HG02973 (cell line): ENCODE data around the gene LRRC4B.

ENCODE experiments used
- ATAC-seq: cut with Tn5 transposase; IDR thresholded peaks from one replicate; pipeline ENCODE4 v1.9.1; 2021; ENCODE audit warnings: moderate library complexity; ENCODE audit not compliant: unreplicated experiment

Gene LRRC4B

GRCh38 chr19:50573741-50574461, 5.7 kb upstream of the LRRC4B start:
- ATAC-seq = no peak

DNA sequence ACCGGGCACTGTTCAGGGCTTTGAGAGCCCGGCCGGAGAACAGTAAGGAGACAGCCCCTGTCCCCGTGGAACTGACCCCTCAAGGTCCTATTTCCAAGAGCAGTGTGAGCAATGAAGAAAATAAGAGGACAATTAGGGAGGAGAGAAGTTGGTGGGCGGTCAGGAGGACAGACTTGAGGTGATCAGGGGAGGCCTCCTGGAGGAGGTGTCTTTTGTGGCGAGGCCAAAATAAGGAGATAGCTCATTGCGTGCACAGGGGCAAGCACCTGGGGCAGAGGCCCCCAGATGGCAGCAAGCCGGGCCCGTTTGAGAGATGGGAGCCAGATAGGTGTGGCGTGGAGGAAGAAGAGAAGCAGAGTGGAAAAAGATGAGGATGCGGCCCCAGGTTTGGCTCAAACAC, 2.8 kb upstream of the LRRC4B start:
- ATAC-seq = no peak

GRCh38 chr19:50569938-50570540, 1.8 kb upstream of the LRRC4B start:
- ATAC-seq = no peak

DNA sequence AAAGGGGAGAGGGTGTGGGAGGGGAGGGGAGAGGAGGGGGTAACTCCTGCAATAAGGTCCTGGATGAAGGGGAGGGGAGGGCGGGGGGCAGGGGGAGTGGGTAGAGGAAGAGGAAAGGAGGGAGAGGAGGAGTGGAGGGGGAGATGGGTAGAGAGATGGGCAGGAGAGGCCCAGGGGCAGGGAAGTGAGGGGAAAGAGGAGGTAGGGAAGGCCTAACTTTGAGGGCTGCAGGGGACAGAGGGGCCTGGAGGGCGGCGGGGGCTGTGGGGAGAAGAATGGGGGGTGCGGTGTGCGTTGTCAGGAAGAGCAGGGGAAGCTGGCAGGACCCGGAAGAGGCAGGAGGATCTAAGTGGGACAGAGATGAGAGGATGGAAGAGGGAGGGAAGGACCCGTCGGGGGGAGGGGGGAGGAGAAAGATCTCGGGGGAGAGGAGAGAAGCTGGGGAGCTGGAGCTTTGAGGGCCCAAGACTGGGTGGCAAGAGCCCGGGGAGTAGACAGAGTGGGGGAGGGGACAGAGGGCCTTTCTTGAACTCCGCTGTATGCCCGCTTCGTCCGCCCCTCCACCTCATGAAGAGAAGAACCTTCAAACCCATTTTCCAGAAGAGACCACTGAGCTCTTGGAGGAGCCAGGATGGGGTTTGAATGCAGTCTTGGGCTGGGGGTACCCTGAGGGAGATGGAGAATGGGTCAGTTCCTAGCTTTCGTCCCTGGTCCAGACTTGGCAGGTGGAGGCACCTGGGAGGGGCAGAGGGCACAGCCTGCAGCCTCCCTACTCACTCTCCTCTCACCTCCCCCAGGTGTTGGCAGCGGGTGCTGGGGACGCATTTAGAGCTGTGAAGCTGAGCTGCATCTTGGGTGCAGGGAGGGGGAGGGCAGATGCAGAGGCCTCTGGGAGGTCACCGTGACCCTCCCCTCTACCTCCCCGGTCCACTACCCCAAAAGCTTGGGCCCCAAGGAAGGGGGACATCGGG, 778 bp upstream of the LRRC4B start:
- ATAC-seq = no peak

- ATAC-seq = no peak
These were observed 988 bp downstream of the LRRC4B start for GRCh38 chr19:50567052-50567841.

DNA sequence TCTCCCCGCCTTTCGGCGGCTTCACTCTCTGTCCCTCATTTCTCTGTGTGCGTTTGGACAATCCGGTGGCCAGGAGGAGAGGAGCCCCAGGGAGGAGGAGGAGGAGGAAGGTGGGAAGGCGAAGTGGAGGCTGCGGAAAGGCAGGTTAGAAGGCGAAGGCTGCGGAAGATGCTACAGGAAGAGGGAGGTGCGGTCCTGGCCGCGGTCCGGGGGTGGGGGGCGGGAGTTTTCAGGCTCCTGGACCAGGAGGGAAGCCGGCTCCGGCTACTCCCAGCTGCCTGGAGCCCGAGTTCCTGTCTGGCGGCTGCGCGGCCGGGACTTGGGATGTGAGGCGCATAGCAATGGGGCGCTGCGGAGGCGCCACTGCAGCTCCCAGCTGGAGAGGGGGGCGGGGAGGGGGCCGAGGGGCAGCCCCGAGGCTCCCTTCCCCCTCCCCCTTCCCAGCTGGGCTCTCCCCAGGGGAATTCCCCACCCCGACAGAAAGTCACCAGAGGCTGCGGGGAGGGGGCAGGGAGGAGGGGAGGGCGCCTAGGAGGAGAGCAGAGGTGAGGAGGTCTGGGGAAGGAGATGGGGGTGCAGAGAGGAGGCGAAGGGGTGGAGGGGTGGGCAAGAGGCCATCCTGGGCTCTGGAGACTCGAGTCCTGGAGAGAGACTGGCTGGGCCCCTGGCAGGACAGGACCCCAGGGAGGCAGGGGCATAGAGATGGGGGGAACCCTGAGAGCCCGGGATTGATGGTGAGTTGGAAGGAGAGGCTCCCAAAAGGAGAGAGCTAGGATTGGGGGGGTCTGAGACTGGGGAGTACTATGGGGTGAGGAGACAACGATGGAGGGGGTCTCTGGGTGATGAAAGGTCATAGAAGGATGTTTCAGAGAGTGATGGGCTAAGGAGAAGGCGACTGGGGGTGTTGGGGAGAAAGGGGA, 2.0 kb downstream of the LRRC4B start:
- no peak for ATAC-seq

GRCh38 chr19:50564229-50565105, 3.8 kb downstream of the LRRC4B start:
- ATAC-seq = no peak

- ATAC-seq = no peak
These were observed 4.6 kb downstream of the LRRC4B start for GRCh38 chr19:50563597-50563996.

DNA sequence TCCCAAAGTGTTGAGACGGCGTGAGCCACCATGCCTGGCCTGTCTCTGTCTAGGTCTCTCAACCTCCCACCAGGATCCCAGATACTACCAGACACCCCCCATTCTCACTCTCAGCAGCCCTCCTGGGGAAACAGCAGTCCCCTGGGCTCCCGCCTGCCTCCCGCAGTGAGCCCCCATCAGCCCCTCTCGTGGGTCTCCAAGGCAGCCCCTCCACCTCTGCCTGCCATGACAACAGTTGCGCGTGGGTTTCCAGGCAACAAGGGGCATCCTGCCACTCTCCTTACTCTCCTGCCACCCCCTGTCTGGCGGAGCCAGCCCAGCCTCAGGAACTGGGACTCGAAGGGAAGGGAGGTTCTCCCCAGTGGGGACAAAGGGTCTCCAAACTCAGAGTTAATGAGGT, 5.2 kb downstream of the LRRC4B start:
- no peak for ATAC-seq

GRCh38 chr19:50562329-50562728, 5.9 kb downstream of the LRRC4B start:
- ATAC-seq = no peak

DNA sequence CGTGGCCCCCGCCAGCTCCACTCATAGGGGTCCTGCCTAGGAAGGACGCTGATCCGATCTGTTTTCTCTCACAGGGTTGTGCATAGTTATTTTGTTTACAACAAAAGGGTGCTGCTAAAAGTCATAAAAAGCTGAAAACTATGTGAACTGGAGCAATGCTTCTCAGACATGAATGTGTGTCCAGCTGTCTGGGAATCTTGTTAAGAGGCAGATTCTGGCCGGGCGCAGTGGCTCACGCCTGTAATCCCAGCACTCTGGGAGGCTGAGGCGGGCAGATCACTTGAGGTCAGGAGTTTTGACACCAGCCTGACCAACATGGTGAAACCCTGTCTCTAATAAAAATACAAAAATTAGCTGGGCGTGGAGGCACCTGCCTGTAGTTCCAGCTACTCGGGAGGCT, 8.6 kb downstream of the LRRC4B start:
- ATAC-seq = no peak

DNA sequence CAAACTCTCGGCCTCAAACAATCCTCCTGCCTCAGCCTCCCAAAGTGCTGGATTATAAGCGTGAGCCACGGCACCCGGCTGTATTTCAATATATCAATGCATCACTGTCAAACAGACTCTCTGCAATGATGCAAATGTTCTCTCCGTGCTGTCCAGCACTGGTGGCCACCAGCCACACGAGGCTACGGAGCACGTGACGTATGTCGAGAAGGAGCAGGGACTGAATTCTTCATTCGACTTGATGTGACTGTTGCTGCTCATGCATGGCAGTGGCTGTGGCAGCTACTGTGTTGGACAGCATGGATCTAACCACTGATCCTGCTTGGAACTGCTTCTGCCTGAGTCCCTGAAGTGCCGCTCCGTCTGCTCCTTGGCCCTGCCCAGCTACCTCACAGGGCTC, 9.8 kb downstream of the LRRC4B start:
- ATAC-seq = no peak

DNA sequence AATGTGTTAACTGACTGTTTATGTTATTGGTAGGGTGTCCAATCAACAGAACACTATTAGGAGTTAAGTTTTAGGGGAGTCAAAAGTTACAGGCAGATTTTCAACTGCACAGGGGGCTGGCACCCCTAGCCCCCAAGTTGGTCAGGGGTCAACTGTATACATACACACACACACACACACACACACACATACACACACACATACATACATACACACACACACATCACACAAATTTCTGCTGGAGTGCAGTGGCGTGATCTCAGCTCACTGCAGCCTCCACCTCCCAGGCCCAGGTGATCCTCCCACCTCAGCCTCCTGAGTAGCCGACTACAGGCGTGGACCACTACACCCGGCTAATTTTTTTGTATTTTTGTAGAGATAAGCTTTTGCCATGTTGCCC, 10.2 kb downstream of the LRRC4B start:
- ATAC-seq = no peak

DNA sequence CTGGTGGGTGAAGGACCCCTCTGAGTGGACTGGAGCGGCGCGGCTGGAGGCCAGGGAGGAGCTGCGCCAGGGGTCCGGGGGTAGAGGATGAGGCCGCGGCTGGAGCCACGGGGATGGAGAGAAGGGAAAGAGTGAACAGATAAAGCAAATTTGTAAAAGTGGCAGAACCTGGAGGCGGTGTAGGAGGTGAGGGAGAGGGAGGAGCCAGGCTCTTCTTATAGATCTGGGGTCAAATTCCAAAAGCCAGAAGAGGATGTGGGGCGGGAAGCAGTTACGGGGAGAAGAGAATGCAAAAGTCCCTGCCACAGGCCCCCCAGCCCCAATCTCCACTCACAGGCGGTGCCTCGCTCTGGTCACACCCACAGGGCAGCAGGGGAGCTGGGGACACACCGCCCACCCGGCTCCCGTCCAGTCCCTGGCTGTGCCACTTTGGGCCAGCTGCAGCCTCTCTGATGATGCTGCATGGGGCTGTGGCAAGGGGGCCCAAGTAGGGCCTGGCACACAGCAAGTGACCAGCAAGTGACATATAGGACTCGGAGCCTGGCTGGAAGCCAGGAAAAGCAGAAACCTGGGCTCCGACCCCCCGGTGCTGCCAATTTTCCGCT, 11.1 kb downstream of the LRRC4B start:
- no peak for ATAC-seq

DNA sequence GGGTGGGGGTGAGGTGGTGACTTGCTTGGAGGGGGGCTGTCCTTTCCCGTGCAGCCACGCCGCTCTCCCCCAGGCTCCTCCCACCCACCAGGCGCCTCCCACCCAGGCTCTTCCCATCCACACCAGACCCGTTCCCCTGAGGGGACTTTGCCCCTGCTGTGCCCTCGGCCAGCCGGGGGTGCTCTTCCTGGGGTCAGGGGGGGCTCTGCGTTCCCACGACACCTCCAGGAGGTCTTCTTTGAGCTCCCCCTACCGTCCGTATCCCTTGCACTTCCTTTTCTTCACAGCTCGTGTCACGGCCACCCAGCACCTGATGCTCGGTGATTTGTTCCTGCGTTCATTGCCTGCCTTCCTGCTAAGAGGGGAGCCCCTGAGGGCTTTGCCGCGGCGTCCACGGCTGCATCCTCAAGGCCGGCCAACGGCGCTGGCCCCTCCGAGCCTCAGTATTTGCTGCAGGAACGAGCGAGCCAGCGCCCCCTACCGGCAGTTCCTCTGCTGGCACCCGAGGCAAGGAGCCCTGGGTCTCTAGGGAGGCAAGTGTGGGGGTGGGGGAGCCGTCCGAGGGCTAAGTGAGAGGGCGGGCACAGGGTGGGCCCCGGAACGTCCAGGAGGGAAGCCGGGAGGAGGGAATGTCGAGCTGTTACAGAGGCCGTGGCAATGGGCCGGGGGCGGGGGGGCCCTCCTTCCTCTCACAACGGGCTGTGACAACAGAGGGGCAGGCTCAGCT, 11.8 kb downstream of the LRRC4B start:
- no peak for ATAC-seq

DNA sequence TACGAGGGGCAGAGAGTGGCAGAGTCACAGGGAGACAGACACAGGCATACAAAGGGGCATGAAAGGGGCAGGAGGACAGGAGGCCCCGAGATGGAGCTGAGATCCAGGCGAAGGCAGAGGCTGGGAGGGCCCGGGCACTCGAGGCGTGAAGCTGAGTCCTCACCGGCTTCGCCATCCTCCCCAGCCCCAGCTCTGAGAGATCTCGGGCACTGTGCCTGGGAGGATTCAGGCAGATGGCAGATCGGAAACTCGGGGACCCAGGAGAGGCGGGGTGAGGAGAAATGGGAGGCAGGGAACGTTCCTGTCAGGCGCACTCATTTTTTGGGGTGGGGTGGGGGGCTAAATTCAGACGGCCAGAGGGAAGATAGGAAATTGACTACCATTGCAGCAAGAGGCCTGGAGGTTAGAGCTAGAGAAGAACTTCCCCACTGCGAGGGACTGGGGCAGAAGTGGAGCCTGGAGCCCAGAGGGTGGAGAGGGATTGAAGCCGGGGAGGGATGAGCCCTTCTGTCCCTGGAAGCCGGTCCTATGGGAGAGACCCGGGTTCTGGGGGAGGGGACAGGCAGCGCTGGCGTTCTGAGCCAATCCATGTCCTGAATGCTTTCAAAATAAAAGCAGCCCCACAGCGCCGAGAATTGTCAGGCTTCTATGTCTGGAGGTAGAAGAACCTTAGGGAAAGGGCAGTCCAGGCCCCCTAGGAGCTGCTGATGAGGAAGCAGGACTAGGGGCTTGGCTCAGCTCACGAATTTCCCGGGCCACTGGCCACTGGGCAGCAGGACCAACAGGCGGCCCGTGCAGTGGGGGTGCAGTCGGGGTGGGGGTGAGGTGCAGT, 12.6 kb downstream of the LRRC4B start:
- no peak for ATAC-seq

GRCh38 chr19:50555033-50555432, 13.2 kb downstream of the LRRC4B start:
- no peak for ATAC-seq
